ENCODE data around the gene RDH13. TPM values are rescaled to one million over a fixed set of nuclear protein-coding genes. Genes with fewer than 3 reads are reported as not detected.
A peak's percentile ranks its signal among the peaks of the same experiment; 100 is the strongest.
"Not testable (repeated sequence)": the region's sequence is repeated elsewhere in the genome, so short reads cannot be mapped to it uniquely, and the experiment has no call there.

The RDH13 gene
- polyA plus RNA-seq, 12 donors: 7.6 to 22.8 (median 13.4) TPM; not detected in 1

DNA sequence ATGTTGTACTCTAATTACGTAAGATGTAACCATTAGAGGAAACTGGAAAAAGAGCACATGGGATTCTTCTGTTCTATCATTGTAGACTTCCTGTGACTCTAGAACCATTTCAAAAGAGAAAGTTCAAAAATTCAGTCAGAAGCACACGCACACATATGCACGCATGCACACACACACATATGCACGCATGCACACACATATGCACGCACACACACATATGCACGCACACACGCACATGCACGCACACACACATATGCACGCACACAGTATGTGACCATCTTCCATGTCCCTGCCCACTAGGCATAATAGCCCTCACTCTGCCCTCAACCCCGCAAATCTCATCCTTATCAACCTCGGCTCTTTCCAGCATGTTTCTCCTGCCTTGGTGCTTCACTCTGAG, 38.8 kb downstream of the RDH13 start:
- DNase-seq: no peak

DNA sequence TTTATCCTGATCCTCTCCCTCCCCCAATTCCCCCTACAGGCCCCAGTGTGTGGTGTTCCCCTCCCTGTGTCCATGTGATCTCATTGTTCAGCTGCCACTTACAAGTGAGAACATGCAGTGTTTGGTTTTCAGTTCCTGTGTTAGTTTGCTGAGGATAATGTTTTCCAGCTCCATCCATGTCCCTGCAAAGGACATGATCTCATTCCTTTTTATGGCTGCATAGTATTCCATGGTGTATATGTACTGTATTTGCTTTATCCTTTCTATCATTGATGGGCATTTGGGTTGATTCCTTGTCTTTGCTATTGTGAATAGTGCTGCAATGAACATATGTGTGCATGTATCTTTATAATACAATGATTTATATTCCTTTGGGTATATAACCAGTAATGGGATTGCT, 42.6 kb downstream of the RDH13 start:
- DNase-seq: not testable (repeated sequence)

DNA sequence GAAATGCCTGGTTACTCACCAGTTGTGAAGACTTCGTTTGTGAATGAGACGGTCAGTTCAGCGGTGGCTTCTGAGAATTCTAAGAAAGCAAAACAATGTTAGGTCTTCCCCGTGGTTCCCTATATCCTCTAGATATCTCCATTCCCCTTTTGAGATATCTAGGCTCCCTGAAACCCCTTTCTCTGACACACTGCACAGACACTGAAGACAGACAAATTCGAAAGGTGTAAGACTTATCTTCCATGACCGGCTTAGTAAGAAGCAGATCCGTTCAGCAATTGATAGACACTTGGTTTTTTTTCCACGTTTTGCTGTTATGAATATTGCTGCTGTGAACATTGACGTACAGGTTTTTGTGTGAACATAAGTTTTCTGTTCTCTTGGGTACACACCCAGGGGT, 44.3 kb downstream of the RDH13 start:
- DNase-seq: no peak

DNA sequence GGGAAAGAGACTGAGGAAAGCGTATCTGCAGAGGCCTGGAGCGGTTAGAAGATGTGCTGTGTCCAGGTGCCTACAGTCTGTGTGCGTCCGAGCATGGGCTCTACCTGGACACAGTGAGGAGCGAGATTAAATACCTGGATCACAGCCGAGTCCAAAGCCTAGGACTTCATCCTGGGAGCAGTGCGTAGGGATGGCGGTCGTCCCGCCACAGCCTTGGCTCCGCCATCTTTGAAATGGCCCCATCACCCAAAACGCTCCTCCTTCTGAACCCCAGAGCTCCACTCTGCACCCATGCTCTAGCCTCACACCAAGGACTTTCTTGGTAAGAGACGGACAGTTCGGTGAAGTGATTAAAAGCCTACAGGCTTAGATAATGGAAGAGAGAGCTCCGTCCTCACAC, 44.7 kb downstream of the RDH13 start:
- DNase-seq: no peak

DNA sequence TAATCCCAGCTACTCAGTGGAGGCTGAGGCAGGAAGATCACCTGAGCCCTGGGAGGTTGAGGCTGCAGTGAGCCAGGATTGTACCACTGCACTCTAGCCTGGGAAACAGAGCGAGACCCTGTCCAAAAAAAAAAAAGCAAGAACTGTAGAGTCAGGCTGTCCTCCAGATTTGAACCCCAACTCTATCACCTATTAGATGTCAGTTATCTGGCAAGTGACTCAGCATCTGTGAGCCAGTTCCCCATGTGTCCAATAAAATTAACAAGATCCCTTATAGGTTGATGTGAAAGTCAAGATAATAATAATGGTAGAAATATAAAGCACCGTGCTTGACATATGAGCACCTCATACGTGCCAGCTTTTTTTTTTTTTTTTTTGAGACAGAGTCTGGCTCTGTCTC, 46.9 kb downstream of the RDH13 start:
- no peak for DNase-seq

DNA sequence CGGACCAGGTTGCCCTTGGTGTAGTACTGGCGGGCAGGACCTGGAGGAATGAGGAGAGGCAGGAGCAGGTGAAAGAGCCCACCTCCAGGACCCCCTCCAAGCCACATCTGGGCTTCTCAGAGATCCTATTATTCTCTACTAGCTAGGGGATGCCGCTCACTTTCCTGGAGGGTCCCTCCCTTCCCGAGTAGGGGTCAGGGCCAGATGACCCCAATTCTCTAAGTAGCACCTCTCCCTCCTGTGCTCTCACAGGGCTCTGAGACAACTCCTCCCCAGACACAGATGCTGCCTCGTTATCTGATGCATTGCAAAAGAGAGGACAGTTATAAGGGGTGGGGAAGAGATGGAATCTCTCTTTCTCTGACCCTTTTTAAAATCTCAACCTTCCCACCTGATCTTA, 47.8 kb downstream of the RDH13 start:
- DNase-seq: no peak

DNA sequence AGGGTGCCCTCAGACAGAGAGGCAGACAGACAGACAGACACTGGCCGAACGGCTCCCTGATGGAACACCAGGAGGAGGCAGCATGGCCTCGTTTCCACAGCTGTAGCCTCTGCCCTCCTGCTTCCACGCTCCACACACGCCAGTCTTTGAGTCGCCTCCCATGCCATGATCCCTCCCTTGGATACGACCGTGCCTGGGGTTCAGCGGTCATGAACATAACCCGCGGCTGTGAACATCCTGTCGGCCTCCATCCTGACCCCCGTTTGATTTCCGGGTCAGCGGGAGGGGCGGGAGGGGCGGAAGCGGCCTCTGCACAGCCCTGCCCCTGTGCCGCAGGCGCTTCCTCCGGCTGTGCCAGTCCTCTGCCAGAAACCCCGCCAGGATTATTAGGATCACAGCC, 48.2 kb downstream of the RDH13 start:
- DNase-seq: no peak

DNA sequence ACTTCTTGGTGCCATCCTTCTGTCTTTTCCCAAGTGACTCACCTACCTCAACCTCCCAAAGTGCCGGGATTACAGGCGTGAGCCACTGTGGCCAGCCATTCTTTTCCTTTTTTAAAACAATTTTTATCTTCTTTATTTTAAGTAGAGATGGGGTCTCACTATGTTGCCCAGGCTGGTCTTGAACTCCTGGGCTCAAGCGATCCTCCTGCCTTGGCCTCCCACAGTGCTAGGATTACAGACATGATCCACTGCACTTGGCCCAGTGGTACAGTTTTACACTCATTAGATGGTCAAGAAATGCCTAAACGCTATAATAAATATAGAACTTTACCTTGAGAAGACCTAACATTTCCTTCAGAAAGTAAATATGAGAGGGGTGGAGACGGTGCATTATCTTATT, 49.4 kb downstream of the RDH13 start:
- no peak for DNase-seq

DNA sequence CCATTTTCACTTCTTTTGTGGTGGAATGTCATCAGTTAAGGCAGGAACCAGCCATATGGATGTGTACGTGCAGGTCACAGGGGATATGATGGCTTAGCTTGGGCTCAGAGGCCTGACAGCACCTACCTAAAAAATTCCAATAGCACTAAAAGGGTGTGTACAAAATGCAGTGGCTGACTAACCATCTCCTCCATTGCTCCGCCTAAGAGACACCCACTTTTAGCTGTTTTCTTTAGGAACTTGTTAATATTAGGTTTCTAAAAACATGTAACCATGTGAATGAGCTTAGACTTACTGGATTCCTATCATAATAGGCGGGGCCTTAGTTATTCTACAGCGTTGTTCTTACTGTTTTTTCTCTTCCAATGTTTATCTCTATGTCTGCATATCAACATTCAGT, 50.6 kb downstream of the RDH13 start:
- no peak for DNase-seq

DNA sequence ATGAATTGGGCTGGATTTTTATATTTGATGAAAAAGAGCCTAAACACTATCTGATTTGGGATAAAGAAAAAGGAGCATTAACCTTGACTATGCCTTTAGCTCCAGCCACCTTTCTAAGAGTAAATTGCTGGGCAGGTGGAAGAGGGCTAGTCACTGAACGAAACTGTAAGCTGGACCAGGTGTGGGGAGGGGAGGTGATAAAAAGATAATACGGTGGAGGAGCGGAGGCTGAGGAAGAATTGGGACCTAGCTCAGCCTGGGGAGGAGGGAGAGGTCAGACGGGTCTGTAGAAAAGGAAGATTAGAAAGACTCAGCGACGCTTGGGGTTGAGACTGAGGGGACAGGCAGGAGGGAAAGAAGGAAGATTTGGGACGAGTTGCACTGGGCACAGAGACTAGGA, 52.4 kb downstream of the RDH13 start:
- not testable (repeated sequence) for DNase-seq

DNA sequence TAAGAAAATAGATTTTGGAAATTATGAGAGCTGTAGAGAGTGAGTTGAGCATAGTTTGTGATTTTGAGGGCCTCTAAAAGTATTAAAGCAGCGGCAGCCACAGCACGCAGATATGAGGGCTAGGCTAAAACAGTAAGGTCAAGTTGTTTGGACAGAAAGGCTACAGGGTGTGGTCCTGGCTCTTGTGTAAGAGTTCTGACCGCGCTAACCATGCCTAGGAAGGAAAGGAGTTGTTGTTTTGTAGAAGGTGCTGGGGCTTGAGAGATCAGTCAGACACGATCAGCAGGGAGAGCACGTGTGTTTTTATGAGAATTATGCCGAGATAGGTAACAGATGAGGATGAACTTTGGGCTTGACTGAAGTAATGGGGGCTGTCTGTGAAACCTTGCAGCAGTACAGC, 54.2 kb downstream of the RDH13 start:
- not testable (repeated sequence) for DNase-seq

DNA sequence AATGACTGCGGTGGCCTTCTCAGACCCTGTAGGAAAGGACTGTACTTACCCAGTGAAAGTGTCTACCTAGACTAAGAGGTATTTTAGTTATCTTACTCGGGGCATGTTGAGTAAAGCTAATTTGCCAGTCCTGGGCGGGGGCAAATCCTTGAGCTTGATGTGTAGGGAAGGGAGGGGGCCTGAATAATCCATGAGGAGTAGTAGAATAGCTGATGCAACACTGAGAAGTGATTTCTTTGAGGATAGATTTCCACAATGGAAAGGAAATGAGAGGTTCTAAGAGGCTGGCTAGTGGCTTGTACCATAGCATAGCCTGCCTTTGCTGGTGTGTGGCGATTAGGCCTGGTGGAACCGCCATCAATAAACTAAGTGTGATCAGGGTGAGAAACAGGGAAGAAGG, 54.8 kb downstream of the RDH13 start:
- DNase-seq: not testable (repeated sequence)

DNA sequence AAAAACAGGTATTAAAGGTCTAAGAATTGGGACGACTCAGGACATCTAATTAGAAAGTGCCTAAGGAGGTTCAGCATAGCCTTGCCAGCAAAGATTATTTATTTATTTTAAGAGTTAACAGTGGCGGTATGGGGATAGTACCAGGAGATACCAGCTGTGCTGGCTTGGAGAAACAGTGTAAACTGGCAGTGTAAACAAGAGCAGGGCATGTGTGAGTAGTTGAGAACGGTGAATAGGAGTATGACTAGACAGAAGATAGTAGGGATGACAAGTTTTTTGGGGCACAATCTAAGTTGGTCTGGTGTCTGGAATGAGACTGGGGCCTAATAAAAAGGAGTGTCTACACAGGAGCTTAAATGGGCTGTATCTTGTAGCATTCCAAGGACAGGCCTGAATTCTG, 55.4 kb downstream of the RDH13 start:
- not testable (repeated sequence) for DNase-seq

DNA sequence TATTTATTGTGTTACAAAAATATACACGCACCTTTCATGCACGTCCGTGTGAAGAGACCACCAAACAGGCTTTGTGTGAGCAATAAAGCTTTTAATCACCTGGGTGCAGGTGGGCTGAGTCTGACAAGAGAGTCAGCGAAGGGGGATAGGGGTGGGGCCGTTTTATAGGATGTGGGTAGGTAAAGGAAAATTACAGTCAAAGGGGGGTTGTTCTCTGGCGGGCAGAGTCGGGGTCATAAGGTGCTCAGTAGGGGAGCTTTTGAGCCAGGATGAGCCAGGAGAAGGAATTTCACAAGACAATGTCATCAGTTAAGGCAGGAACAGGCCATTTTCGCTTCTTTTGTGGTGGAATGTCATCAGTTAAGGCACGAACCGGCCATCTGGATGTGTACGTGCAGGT, 56.2 kb downstream of the RDH13 start:
- not testable (repeated sequence) for DNase-seq

DNA sequence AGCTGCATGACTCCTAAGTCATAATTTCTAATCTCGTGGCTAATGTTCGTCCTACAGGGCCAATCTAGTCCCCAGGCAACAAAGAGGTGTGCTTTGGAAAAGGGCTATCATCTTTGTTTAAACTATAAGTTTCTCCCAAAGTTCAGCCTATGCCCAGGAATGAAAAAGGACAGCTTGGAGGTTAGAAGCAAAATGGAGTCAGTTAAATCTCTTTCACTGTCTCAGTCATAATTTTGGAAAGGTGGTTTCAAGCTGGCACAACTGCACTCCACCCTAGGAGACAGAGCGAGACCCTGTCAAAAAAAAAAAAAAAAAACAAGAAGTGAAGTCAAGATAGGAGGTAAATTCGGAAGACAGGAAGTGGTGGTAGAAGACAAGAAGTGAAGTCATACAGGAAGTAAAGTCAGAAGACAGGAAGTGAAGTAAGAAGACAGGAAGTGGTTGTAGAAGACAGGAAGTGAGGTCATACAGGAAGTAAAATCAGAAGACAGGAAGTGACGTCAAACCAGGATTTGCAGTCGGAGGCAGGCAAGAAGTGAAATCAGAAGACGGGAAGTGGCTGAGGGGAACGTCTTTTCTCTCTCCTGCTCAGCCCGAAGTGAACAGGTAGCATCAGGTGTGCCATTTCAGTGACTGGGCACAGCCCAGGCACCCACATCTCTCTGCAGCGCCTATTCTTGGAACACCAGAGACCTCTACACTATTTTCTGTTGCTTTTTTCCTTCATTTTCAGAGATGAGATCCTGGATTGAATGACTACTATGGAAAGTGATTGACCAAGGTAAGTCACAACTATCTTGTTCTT, 57.1 kb downstream of the RDH13 start:
- peak; percentile 31 for DNase-seq

DNA sequence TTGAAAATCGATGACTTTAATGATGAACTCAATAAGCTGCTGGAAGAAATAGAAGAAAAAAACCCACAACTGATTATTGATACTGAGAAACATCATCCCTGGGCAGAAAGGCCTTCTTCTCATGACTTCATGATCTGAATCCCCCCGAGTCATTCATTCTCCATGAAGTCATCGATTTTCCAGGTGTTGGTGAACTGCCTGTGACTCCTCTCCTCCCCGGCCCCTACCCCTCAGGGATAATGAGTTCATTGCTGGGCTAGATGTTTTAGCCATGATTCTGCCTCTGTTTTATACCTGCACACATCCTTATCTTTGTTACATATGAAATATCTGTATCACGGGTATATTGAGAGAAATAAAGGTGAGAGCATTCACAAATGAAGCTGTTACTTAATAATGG, 62.2 kb downstream of the RDH13 start:
- DNase-seq: no peak

DNA sequence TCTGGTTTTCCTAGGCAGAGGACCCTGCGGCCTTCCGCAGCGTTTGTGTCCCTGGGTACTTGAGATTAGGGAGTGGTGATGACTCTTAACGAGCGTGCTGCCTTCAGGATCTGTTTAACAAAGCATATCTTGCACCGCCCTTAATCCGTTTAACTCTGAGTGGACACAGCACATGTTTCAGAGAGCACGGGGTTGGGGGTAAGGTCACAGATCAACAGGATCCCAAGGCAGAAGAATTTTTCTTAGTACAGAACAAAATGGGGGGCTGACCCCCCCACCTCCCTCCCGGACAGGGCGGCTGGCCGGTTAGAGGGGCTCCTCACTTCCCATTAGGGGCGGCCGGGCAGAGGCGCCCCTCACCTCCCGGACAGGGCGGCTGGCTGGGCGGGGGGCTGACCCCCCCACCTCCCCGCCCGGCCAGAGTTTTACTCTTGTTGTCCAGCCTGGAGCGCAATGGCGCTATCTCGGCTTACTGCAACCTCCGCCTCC, 64.2 kb downstream of the RDH13 start:
- not testable (repeated sequence) for DNase-seq

DNA sequence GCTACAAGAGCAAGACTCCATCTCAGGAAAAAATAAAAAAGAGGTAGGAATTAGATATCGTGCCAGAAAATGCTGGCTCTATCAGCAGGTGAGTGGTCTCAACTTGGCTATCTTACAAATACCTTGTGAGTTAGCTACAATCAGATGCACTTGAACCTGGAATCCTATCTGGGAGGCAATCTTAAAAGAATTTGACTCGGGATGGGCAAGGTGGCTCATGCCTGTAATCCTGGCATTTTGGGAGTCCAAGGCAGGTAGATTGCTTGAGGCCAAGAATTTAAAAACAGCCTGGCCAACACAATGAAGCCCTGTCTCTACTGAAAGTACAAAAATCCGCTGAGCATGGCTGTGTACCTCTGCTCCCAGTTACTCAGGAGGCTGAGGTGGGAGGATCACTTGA, 67.4 kb downstream of the RDH13 start:
- DNase-seq: no peak

Other genes starting within 250 kb of the RDH13 start
- gene KIR3DL1, start 246.7 kb downstream of the RDH13 start, polyA plus RNA-seq (ENCODE audit: insufficient read length in 12 of 12): under 1 TPM in 1 of 12 donors, not detected in 11; 0.12 TPM
- gene KIR2DS4, start 230.5 kb downstream of the RDH13 start, polyA plus RNA-seq (ENCODE audit: insufficient read length in 12 of 12): under 1 TPM in 3 of 12 donors, not detected in 9; 0.10 to 0.20 (median 0.13) TPM
- gene KIR3DL2, start 212.7 kb downstream of the RDH13 start, polyA plus RNA-seq (ENCODE audit: insufficient read length in 12 of 12): not detected
- 1 to 10 TPM in 1 of 12 donors, under 1 TPM in 6, not detected in 5; 0.12 to 1.3 (median 0.33) TPM for gene FCAR, start 188.9 kb downstream of the RDH13 start, polyA plus RNA-seq (ENCODE audit: insufficient read length in 12 of 12)
- 1 to 10 TPM in 1 of 12 donors, under 1 TPM in 6, not detected in 5; 0.08 to 1.0 (median 0.31) TPM for gene NCR1, start 157.0 kb downstream of the RDH13 start, polyA plus RNA-seq (ENCODE audit: insufficient read length in 12 of 12)
- under 1 TPM in 3 of 12 donors, not detected in 9; 0.10 to 0.57 (median 0.12) TPM for gene NLRP7, start 115.6 kb downstream of the RDH13 start, polyA plus RNA-seq (ENCODE audit: insufficient read length in 12 of 12)
- 1 to 10 TPM in 4 of 12 donors, under 1 TPM in 6, not detected in 2; 0.45 to 7.6 (median 0.80) TPM for gene NLRP2, start 96.8 kb downstream of the RDH13 start, polyA plus RNA-seq (ENCODE audit: insufficient read length in 12 of 12)
- under 1 TPM in 10 of 12 donors, not detected in 2; 0.08 to 0.58 (median 0.23) TPM for gene GP6, start 24.9 kb downstream of the RDH13 start, polyA plus RNA-seq (ENCODE audit: insufficient read length in 12 of 12)
- 10 to 100 TPM in 3 of 12 donors, 1 to 10 TPM in 8, not detected in 1; 1.5 to 26.7 (median 4.4) TPM for gene EPS8L1, start 12.7 kb upstream of the RDH13 start, polyA plus RNA-seq (ENCODE audit: insufficient read length in 12 of 12)
- gene PPP1R12C, start 54.5 kb upstream of the RDH13 start, polyA plus RNA-seq (ENCODE audit: insufficient read length in 12 of 12): 100 to 1,000 TPM in 1 of 12 donors, 10 to 100 TPM in 10, not detected in 1; 47.8 to 125 (median 69.4) TPM
- gene TNNT1, start 86.1 kb upstream of the RDH13 start, polyA plus RNA-seq (ENCODE audit: insufficient read length in 12 of 12): 100 to 1,000 TPM in 11 of 12 donors, not detected in 1; 436 to 957 (median 725) TPM
- gene TNNI3, start 94.6 kb upstream of the RDH13 start, polyA plus RNA-seq (ENCODE audit: insufficient read length in 12 of 12): 1 to 10 TPM in 10 of 12 donors, not detected in 2; 1.5 to 3.8 (median 2.3) TPM
- gene DNAAF3, start 103.5 kb upstream of the RDH13 start, polyA plus RNA-seq (ENCODE audit: insufficient read length in 12 of 12): 1 to 10 TPM in 3 of 12 donors, under 1 TPM in 7, not detected in 2; 0.45 to 1.7 (median 0.66) TPM
- gene SYT5, start 117.1 kb upstream of the RDH13 start, polyA plus RNA-seq (ENCODE audit: insufficient read length in 12 of 12): 1 to 10 TPM in 1 of 12 donors, under 1 TPM in 4, not detected in 7; 0.08 to 4.0 (median 0.29) TPM
- gene PTPRH, start 146.4 kb upstream of the RDH13 start, polyA plus RNA-seq (ENCODE audit: insufficient read length in 12 of 12): 1 to 10 TPM in 1 of 12 donors, under 1 TPM in 9, not detected in 2; 0.05 to 4.1 (median 0.22) TPM
- gene TMEM86B, start 165.6 kb upstream of the RDH13 start, polyA plus RNA-seq (ENCODE audit: insufficient read length in 12 of 12): 1 to 10 TPM in 11 of 12 donors, not detected in 1; 1.3 to 8.3 (median 2.6) TPM
- 10 to 100 TPM in 11 of 12 donors, not detected in 1; 21.5 to 45.8 (median 26.3) TPM for gene PPP6R1, start 195.9 kb upstream of the RDH13 start, polyA plus RNA-seq (ENCODE audit: insufficient read length in 12 of 12)
- gene HSPBP1, start 217.0 kb upstream of the RDH13 start, polyA plus RNA-seq (ENCODE audit: insufficient read length in 12 of 12): 10 to 100 TPM in 11 of 12 donors, not detected in 1; 13.9 to 50.2 (median 19.1) TPM
- 10 to 100 TPM in 2 of 12 donors, 1 to 10 TPM in 9, not detected in 1; 5.9 to 24.6 (median 6.9) TPM for gene BRSK1, start 220.8 kb upstream of the RDH13 start, polyA plus RNA-seq (ENCODE audit: insufficient read length in 12 of 12)

Data from muscle of arm (tissue), 12 donors.